Astrocyte of the cerebellum (primary cell): ENCODE results near the gene PBLD.
"Not testable (repeated sequence)": the region's sequence is repeated elsewhere in the genome, so short reads cannot be mapped to it uniquely, and the experiment has no call there.

ENCODE experiments used
- DNase-seq: peaks from one replicate; pipeline ENCODE4 v3.0.0-alpha.2; 2011; ENCODE audit warnings: low read depth
- H3K4me3 ChIP-seq: 2 replicates; pipeline ENCODE4 v1.5.1; 2011; ENCODE audit warnings: mild to moderate bottlenecking, low read depth, low read length, moderate library complexity
- CTCF ChIP-seq: IDR thresholded peaks from 2 replicates; pipeline ENCODE4 v1.5.1; 2012; ENCODE audit warnings: low read length, low read depth, moderate library complexity, mild to moderate bottlenecking; ENCODE audit errors: missing control alignments
- in situ Hi-C: cut with HindIII; loops from 2 replicates; pipeline ENCODE4 v1.10.0; 2017; ENCODE audit warnings: low sequenced_read_pairs

Gene PBLD

GRCh38 chr10:68284062-68285001 lies 48.4 kb downstream of the PBLD start:
- in situ Hi-C loops = no loop called here
- DNase-seq = no peak
- TF ChIP-seq CTCF = no peak
- no peak overlapping the region for H3K4me3 ChIP-seq

GRCh38 chr10:68280758-68281157 lies 52.0 kb downstream of the PBLD start:
- in situ Hi-C loops = no loop called here
- no peak for DNase-seq
- TF ChIP-seq CTCF = no peak
- H3K4me3 ChIP-seq = no peak overlapping the region

- DNase-seq, in situ Hi-C loops, H3K4me3 ChIP-seq: not testable (repeated sequence)
Observed at GRCh38 chr10:68278906-68279753, 53.6 kb downstream of the PBLD start.

GRCh38 chr10:68277814-68278213 lies 54.9 kb downstream of the PBLD start:
- DNase-seq, in situ Hi-C loops, H3K4me3 ChIP-seq: not testable (repeated sequence)

GRCh38 chr10:68276224-68276623 lies 56.5 kb downstream of the PBLD start:
- no peak overlapping the region for H3K4me3 ChIP-seq
- no peak for DNase-seq

GRCh38 chr10:68275600-68276126 lies 57.1 kb downstream of the PBLD start:
- TF ChIP-seq CTCF = no peak
- in situ Hi-C loops = no loop called here
- no peak overlapping the region for H3K4me3 ChIP-seq
- DNase-seq = no peak

More at GRCh38 chr10:68276224-68276623, 56.5 kb downstream of the PBLD start:
- in situ Hi-C loops = no loop called here
- TF ChIP-seq CTCF = no peak

- TF ChIP-seq CTCF = no peak
- in situ Hi-C loops = no loop called here
- DNase-seq = no peak
- no peak overlapping the region for H3K4me3 ChIP-seq
Observed at GRCh38 chr10:68272833-68273232, 59.9 kb downstream of the PBLD start.
